ENCODE results near the gene PDXK. TPM values are rescaled to one million over a fixed set of nuclear protein-coding genes. Genes with fewer than 3 reads are reported as not detected.
"Not testable (repeated sequence)": the region's sequence is repeated elsewhere in the genome, so short reads cannot be mapped to it uniquely, and the experiment has no call there.

The PDXK gene
- total and polyA plus RNA-seq, 5 donors from 2014 or later: 28.5 to 80.9 (median 39.1) TPM

DNA sequence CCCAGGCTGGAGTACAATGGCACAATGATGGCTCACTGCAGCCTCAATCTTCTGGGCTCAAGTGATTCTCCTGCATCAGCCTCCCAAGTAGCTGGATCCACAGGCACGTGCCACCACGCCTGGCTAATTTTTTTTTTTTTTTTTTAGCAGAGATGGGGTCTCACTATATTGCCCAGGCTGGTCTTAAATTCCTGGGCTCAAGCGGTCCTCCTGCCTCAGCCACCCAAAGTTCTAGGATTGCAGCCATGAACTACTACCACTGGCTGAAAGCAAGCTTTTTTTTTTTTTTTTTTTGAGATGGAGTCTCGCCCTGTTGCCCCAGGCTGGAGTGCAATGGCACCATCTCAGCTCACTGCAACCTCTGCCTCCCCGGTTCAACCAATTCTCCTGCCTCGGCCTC, 5.8 kb upstream of the PDXK start:
- not testable (repeated sequence) for H3K36me3 Mint-ChIP-seq; H3K4me1 ChIP-seq (ENCODE audit: control insufficient read depth, insufficient read depth, low read length, poor library complexity, severe bottlenecking); ATAC-seq (ENCODE audit: low read depth in 2 of 2); H3K27ac Mint-ChIP-seq; DNase-seq; H3K36me3 ChIP-seq (ENCODE audit: control insufficient read depth, insufficient read depth, low read length); H3K27me3 ChIP-seq (ENCODE audit: control insufficient read depth, insufficient read depth, low read length); H3K4me1 Mint-ChIP-seq; H3K9me3 ChIP-seq (ENCODE audit: control insufficient read depth in 2 of 2, low read length in 2 of 2); H3K4me3 ChIP-seq (ENCODE audit: low read depth, low read length); H3K27ac ChIP-seq (ENCODE audit: insufficient read depth, low read length, poor library complexity, severe bottlenecking); H3K9me3 Mint-ChIP-seq; H3K4me3 Mint-ChIP-seq
- H3K27me3 Mint-ChIP-seq: peaks cover 19% of the 10 kb centered on the region

DNA sequence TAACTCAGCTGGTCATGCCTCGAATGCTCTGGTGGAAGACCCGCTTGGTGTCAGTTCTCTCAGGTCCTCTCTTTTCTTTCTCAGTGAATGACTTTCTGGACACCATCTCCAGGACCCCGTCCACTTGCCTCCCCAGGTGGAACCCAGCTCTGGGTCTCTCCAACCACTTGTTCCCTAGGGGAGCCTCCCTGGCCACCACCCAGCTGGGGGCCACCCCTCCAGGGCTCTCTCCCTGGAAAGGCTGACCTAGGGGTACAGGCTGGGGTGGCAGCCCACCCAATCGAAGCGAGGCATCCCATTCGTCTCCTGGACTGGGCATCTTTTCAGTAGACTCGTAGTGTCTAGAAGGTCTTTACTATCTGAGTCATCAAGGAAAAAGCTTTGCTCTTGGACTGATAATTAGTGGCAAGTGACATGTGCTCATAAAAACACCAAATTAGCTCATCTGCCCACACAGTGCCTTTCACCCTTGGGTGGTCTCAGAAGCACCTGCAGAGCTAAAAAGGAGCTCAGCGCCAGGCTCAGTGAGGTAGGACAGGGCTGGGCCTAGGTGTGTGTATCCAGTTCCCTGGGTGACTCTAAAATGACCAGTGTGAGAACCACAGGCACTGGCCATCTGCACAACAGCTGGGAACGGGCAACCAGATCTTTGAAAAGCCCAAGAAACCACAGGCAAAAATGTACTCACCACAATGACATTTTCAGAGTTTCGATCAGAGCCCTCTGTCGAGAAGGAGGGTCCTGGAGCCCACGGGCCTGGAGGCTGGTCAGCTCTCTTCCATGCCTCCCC, 2.4 kb upstream of the PDXK start:
- Mint-ChIP-seq H3K9me3 (peaks cover 0 to 1% (median 0%) of the 10 kb centered on the region in 7 donors), H3K4me3 (peak overlapping the region; percentile 46 to 90 (median 80)), H3K27me3 (peaks cover 20% of the 10 kb centered on the region), H3K36me3 (no peaks in the 10 kb centered on the region), H3K27ac (no peak overlapping the region), H3K4me1 (peaks cover 0 to 23% (median 9%) of the 10 kb centered on the region in 4 donors)
- no peak for ATAC-seq (ENCODE audit: low read depth in 2 of 2)
- Histone ChIP-seq H3K4me1 (ENCODE audit: control insufficient read depth, insufficient read depth, low read length, poor library complexity, severe bottlenecking) (peaks cover 25% of the 10 kb centered on the region), H3K27ac (ENCODE audit: insufficient read depth, low read length, poor library complexity, severe bottlenecking) (no peak overlapping the region), H3K9me3 (ENCODE audit: control insufficient read depth in 2 of 2, low read length in 2 of 2) (no peaks in the 10 kb centered on the region), H3K36me3 (ENCODE audit: control insufficient read depth, insufficient read depth, low read length) (no peaks in the 10 kb centered on the region), H3K4me3 (ENCODE audit: low read depth, low read length) (no peak overlapping the region), H3K27me3 (ENCODE audit: control insufficient read depth, insufficient read depth, low read length) (no peaks in the 10 kb centered on the region)
- no peak for DNase-seq

DNA sequence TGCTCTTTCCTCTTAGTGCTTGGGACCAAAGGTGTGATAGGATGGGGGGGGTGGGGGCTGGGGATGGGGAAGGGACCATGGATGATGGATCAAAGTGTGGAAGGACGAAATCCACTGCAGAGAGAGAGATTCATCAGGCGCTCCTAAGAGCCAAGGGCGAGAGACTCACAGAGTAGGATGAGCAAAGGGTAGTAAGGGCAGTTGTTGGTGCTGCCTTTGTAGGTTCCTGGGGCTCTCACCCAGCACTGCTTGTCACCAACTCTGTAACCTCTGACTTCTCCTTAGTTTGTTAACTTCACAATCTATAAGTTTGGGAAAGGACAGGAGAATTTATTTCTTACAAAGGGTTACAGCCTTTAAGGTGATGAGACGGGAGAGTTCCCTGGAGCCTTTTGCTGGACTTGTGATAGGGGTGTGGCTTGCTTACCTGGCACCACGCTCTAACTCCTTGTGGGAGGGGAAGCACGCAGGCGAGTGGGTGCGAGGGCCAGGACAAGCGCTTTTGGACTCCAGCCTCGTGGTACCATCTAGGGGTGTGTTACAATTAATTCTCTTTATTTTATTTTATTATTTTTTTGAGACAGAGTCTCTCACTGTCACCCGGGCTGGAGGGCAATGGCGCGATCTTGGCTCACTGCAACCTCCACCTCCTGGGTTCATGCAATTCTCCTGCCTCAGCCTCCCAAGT, 1.6 kb upstream of the PDXK start:
- Mint-ChIP-seq H3K27me3 (peaks cover 19% of the 10 kb centered on the region), H3K36me3 (no peaks in the 10 kb centered on the region), H3K27ac (peak overlapping the region; percentile 38 to 75 (median 71)), H3K4me1 (peaks cover 0 to 30% (median 9%) of the 10 kb centered on the region in 4 donors), H3K4me3 (peak overlapping the region; percentile 74 to 90 (median 85)), H3K9me3 (peaks cover 0 to under 1% (median 0%) of the 10 kb centered on the region in 7 donors)
- peaks cover 31% of the 10 kb centered on the region for H3K4me1 ChIP-seq (ENCODE audit: control insufficient read depth, insufficient read depth, low read length, poor library complexity, severe bottlenecking)
- H3K36me3 ChIP-seq (ENCODE audit: control insufficient read depth, insufficient read depth, low read length): no peaks in the 10 kb centered on the region
- no peak overlapping the region for H3K4me3 ChIP-seq (ENCODE audit: low read depth, low read length)
- ATAC-seq (ENCODE audit: low read depth in 2 of 2) (no peak), DNase-seq (no peak)
- no peaks in the 10 kb centered on the region for H3K9me3 ChIP-seq (ENCODE audit: control insufficient read depth in 2 of 2, low read length in 2 of 2)
- H3K27ac ChIP-seq (ENCODE audit: insufficient read depth, low read length, poor library complexity, severe bottlenecking): no peak overlapping the region
- no peaks in the 10 kb centered on the region for H3K27me3 ChIP-seq (ENCODE audit: control insufficient read depth, insufficient read depth, low read length)

DNA sequence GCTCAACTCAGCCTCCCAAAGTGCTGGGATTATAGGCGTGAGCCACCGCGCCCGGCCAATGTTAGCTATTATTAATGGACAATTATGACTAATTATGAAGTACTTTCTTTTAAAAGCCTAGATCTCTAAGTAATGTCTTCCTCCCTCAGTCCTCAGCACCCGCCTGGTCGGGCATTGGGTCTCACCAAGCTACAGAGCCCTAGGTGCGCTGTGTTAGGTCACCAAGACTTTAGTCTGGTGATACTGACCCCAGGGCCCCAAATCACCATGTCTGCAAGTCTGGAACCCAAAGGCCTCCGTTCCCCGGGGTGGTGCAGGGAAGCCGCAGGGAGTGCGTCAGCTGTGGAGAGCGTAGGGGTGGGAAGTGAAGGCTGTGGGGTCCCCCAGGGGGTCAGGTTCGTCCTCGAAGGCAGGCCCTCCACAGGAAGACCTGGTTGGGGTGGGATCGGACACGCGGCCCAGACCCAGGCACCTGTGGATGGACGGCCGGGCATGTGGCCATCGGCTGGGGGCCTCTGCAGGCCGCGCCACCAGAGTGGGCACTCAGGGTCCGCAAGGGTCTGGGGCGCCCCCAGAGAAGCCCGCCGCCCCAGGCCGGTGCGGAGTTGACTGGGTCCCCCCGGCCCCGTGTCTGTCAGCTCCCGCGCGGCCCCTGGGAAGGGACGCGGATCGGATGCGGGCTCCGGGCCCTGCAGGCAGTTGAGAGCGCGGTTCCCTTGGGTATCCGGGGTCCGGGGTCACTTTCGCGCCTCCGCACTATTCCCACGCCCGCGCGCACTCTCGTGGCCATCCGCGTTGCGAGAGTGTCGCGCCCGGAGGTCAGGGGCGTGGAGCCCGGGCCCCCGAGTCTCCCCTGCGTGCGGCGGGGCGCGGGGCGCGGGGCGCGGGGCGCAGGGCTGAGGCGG, 710 bp upstream of the PDXK start:
- H3K4me3 ChIP-seq (ENCODE audit: low read depth, low read length): no peak overlapping the region
- Mint-ChIP-seq H3K9me3 (no peaks in the 10 kb centered on the region), H3K27me3 (peaks cover 14% of the 10 kb centered on the region), H3K4me1 (peaks cover 0 to 33% (median 12%) of the 10 kb centered on the region in 4 donors), H3K4me3 (peak overlapping the region; percentile 85 to 96 (median 88)), H3K36me3 (no peaks in the 10 kb centered on the region), H3K27ac (peak overlapping the region; percentile 38 to 90 (median 71))
- H3K9me3 ChIP-seq (ENCODE audit: control insufficient read depth in 2 of 2, low read length in 2 of 2): no peaks in the 10 kb centered on the region
- H3K4me1 ChIP-seq (ENCODE audit: control insufficient read depth, insufficient read depth, low read length, poor library complexity, severe bottlenecking): peaks cover 31% of the 10 kb centered on the region
- H3K27ac ChIP-seq (ENCODE audit: insufficient read depth, low read length, poor library complexity, severe bottlenecking): peak overlapping the region; percentile 23
- no peaks in the 10 kb centered on the region for H3K27me3 ChIP-seq (ENCODE audit: control insufficient read depth, insufficient read depth, low read length)
- DNase-seq (no peak), ATAC-seq (ENCODE audit: low read depth in 2 of 2) (no peak)
- H3K36me3 ChIP-seq (ENCODE audit: control insufficient read depth, insufficient read depth, low read length): no peaks in the 10 kb centered on the region

DNA sequence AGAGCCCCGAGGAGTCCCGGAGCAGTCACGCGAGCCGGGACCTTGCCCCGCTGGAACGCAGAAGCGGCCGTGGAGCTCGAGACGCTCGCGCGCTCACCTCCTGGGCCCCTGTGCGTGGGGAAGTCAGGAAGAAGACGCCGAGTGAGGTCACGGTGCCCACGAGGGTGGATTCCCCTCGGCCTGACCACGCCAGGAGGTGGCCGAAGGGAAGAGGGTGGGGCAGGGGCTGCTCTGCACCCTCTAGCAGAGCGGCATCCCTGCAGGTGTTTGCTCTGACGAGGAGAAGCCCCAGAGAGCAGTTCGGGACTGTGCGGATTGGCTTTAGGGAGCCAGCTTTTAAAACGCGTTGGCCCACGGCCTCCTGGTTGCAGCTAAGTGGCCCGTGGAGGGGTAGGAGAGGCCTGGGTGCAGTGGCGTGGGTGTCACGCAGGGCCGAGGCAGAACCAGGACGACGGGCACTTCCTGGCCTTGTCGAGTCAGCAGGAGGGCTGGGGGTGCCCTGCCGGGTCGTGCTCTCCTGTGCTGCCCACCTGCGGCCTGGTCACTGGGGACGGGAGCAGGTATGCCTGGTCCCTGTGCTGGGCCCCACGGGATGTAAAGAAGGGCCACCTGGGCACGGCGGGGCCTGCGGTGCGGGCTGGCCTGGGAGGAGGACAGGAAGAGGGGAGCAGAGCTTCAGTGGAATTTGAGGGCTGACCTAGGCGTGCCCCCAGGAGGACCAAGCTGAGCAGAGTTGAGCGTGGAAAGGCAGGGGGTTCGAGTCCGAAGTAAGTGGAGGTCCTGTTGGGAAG, 1.0 kb downstream of the PDXK start:
- ATAC-seq (ENCODE audit: low read depth in 2 of 2): peak in 1 of 2 donors; percentile 8
- H3K27ac ChIP-seq (ENCODE audit: insufficient read depth, low read length, poor library complexity, severe bottlenecking): peak overlapping the region; percentile 77
- Mint-ChIP-seq H3K4me1 (peaks cover 0 to 33% (median 12%) of the 10 kb centered on the region in 4 donors), H3K27ac (peak overlapping the region; percentile 76 to 88 (median 77)), H3K4me3 (peak overlapping the region; percentile 84 to 88 (median 86)), H3K36me3 (no peaks in the 10 kb centered on the region), H3K9me3 (no peaks in the 10 kb centered on the region), H3K27me3 (peaks cover 9% of the 10 kb centered on the region)
- peak in 1 of 3 donors; percentile 39 for DNase-seq
- H3K27me3 ChIP-seq (ENCODE audit: control insufficient read depth, insufficient read depth, low read length): no peaks in the 10 kb centered on the region
- no peaks in the 10 kb centered on the region for H3K9me3 ChIP-seq (ENCODE audit: control insufficient read depth in 2 of 2, low read length in 2 of 2)
- H3K4me3 ChIP-seq (ENCODE audit: low read depth, low read length): peak overlapping the region; percentile 70
- peaks cover 31% of the 10 kb centered on the region for H3K4me1 ChIP-seq (ENCODE audit: control insufficient read depth, insufficient read depth, low read length, poor library complexity, severe bottlenecking)
- peaks cover 2% of the 10 kb centered on the region for H3K36me3 ChIP-seq (ENCODE audit: control insufficient read depth, insufficient read depth, low read length)

DNA sequence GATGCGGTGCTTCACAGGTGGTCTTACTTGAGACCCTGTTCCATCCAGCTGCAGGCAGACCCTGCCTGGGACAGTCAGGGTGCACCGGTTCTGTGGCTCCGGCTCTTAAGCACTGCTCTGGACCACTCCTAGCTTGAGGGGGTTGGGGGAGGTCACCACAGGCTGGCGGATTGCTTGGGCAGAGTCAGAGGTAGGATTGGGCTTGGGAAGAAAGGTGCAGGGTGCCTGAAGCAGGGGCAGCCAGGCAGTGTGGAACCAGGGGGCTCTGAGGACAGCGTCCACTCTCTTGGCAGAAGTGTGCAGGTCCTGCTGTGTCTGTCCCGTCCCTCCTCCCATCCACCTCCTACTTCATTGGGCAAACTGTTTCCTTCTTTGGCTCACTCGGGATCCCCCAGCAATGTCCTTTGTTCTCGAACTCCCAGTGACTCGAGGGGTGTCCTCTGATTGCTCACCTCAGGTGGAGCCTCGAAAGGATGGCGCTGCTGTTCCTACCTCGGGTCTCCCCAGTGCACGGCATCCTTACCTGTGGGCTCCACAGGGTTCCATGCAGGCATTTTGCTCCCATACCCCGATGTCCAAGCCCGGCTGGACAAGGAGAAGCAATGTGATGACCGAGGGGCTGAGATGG, 1.7 kb downstream of the PDXK start:
- no peaks in the 10 kb centered on the region for H3K9me3 Mint-ChIP-seq
- peak overlapping the region in 2 of 3 donors; percentile 43 to 76 for H3K27ac Mint-ChIP-seq
- peaks cover 31% of the 10 kb centered on the region for H3K4me1 ChIP-seq (ENCODE audit: control insufficient read depth, insufficient read depth, low read length, poor library complexity, severe bottlenecking)
- H3K27me3 Mint-ChIP-seq: peaks cover 4% of the 10 kb centered on the region
- ATAC-seq (ENCODE audit: low read depth in 2 of 2): no peak
- H3K4me1 Mint-ChIP-seq: peaks cover 0 to 33% (median 12%) of the 10 kb centered on the region in 4 donors
- H3K27ac ChIP-seq (ENCODE audit: insufficient read depth, low read length, poor library complexity, severe bottlenecking): no peak overlapping the region
- H3K4me3 Mint-ChIP-seq: peak overlapping the region; percentile 84 to 88 (median 86)
- H3K27me3 ChIP-seq (ENCODE audit: control insufficient read depth, insufficient read depth, low read length): no peaks in the 10 kb centered on the region
- H3K36me3 Mint-ChIP-seq: no peaks in the 10 kb centered on the region
- peak overlapping the region; percentile 58 for H3K4me3 ChIP-seq (ENCODE audit: low read depth, low read length)
- H3K9me3 ChIP-seq (ENCODE audit: control insufficient read depth in 2 of 2, low read length in 2 of 2): no peaks in the 10 kb centered on the region
- peaks cover 2% of the 10 kb centered on the region for H3K36me3 ChIP-seq (ENCODE audit: control insufficient read depth, insufficient read depth, low read length)
- DNase-seq: no peak
